ENCODE results near the gene ANGPTL7. TPM values are rescaled to one million over a fixed set of nuclear protein-coding genes. Genes with fewer than 3 reads are reported as not detected.

Gene ANGPTL7
- total RNA-seq, 6 experiments from 2014 or later = not detected

DNA sequence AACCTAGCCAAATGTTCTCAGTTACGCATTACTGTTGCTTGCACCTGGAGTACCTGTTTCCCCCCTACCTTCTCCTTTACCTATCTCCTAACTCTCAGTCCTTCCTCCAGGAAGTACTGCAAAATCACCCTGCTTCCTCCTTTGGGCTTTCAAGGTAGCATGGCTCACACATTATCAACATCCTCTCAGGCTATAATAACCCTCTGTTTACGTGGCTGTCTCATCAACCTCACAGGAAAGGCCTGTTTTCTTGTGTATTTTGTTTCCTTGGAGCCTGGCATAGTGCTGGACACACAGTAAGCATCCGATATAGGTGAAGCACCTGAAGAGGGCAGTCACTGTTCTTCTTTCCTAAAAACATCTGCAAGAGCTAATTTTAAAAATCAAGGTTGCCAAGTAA lies 32.7 kb upstream of the ANGPTL7 start:
- TF ChIP-seq POLR2A (IDR thresholded peaks at IDR 0.05) (no peak), CTCF (IDR thresholded peaks at IDR 0.05) (no peak)
- H3K27ac ChIP-seq = no peak overlapping the region
- peaks cover 0 to 16% (median 0%) of the 10 kb centered on the region in 4 donors for H3K36me3 ChIP-seq
- no peak for ATAC-seq
- H3K4me1 ChIP-seq = peaks cover 0 to 34% (median 12%) of the 10 kb centered on the region in 4 donors
- H3K27me3 ChIP-seq = no peaks in the 10 kb centered on the region
- no peaks in the 10 kb centered on the region for H3K9me3 ChIP-seq
- H3K4me3 ChIP-seq = no peak overlapping the region
- WGBS (ENCODE audit: insufficient coverage, low coverage, low lambda C conversion rate, missing lambda C conversion rate) = 75% methylated on average over 3 of the region's 3 CpGs
- DNase-seq = no peak
- intact Hi-C loops (cut with DNase I) = no loop called here

DNA sequence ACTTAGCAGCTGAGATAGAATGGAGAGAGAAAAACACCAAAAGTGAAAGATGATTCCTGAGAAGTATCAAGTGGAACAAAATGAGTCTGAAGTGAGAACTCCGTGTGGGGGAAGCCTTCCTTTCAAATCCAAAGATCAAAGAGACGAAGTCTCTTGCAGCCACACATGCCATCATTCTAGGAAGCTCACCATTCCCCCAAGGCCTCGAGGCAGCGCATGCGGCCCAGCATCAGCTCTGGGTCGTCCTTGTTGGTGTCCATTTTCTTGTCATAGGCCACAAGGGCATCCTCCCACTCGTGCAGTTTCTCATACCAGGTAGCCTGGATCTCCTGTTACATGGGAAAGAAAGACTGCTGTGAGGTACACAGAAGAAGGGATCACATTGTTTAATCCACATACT lies 32.2 kb upstream of the ANGPTL7 start:
- no peak overlapping the region for H3K27ac ChIP-seq
- no peaks in the 10 kb centered on the region for H3K9me3 ChIP-seq
- intact Hi-C loops (cut with DNase I) = no loop called here
- no peak for TF ChIP-seq CTCF (IDR thresholded peaks at IDR 0.05)
- TF ChIP-seq POLR2A (IDR thresholded peaks at IDR 0.05) = no peak
- 83% methylated on average over 2 of the region's 7 CpGs for WGBS (ENCODE audit: insufficient coverage, low coverage, low lambda C conversion rate, missing lambda C conversion rate)
- peaks cover 0 to 16% (median 0%) of the 10 kb centered on the region in 4 donors for H3K36me3 ChIP-seq
- peaks cover 0 to 29% (median 10%) of the 10 kb centered on the region in 4 donors for H3K4me1 ChIP-seq
- H3K4me3 ChIP-seq = no peak overlapping the region
- DNase-seq (no peak), ATAC-seq (no peak)
- H3K27me3 ChIP-seq = no peaks in the 10 kb centered on the region

DNA sequence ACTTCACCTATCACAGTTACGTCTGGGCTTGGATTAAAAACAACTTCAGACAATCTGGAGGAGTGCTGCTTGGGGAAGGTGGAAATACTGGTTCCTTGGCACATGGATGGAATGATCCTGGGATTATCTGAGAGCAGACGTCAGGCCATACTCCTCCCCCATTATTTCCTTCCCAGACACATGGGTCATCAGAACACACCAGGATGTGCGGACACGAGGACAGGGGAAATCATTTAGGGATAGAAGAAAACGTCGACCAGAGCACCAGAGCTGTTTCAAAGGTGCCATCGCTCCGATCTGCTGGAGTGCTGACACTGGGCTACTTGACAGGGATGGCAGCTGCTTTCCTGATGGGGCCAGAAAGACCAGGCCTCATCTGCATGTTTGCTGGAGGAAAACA lies 31.8 kb upstream of the ANGPTL7 start:
- intact Hi-C loops (cut with DNase I) = no loop called here
- Histone ChIP-seq H3K27me3 (no peaks in the 10 kb centered on the region), H3K4me1 (peaks cover 0 to 27% (median 10%) of the 10 kb centered on the region in 4 donors), H3K36me3 (peaks cover 0 to 16% (median 0%) of the 10 kb centered on the region in 4 donors), H3K4me3 (no peak overlapping the region), H3K27ac (peak overlapping the region in 1 of 3 donors; percentile 72), H3K9me3 (no peaks in the 10 kb centered on the region)
- WGBS (ENCODE audit: insufficient coverage, low coverage, low lambda C conversion rate, missing lambda C conversion rate) = 64% methylated on average over 8 of the region's 8 CpGs
- peak in 3 of 4 donors; percentile 4 to 8 (median 4) for ATAC-seq
- no peak for DNase-seq
- TF ChIP-seq POLR2A (IDR thresholded peaks at IDR 0.05) = no peak
- no peak for TF ChIP-seq CTCF (IDR thresholded peaks at IDR 0.05)

DNA sequence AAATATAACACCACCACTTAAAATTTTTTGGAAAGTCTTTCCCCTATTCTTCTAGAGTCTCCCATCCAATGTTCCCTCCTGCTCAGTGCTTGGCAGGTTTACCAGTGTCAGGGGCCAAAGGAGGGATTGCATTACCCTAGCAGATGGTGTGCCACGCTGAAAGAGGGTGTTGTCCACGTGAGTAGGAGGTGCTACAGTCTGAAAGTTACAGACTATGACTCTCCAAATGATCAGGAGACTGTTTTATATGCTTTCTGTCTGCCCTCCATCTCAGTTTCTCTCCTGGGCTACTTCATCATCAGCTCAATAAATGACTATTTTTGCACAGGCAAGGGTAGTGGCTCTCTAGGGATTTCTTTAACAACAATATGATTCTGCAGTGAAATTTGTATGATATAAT lies 31.3 kb upstream of the ANGPTL7 start:
- no peaks in the 10 kb centered on the region for H3K27me3 ChIP-seq
- H3K9me3 ChIP-seq = no peaks in the 10 kb centered on the region
- peaks cover 0 to 23% (median 10%) of the 10 kb centered on the region in 4 donors for H3K4me1 ChIP-seq
- peaks cover 0 to 16% (median 0%) of the 10 kb centered on the region in 4 donors for H3K36me3 ChIP-seq
- peak overlapping the region in 2 of 3 donors; percentile 52 to 72 for H3K27ac ChIP-seq
- ATAC-seq (peak; percentile 81 to 94 (median 90)), DNase-seq (peak; percentile 51 to 93 (median 70))
- intact Hi-C loops (cut with DNase I) = no loop called here
- H3K4me3 ChIP-seq = no peak overlapping the region
- TF ChIP-seq POLR2A (IDR thresholded peaks at IDR 0.05) (peak; percentile 36), CTCF (IDR thresholded peaks at IDR 0.05) (no peak)
- WGBS (ENCODE audit: insufficient coverage, low coverage, low lambda C conversion rate, missing lambda C conversion rate) = 23% methylated on average over 2 of the region's 2 CpGs
